ENCODE data around the gene TRIM52.
"Not testable (repeated sequence)": the region's sequence is repeated elsewhere in the genome, so short reads cannot be mapped to it uniquely, and the experiment has no call there.

TRIM52 gene

GRCh38 chr5:181260720-181261319, at the start of gene TRIM52:
TSS of gene TRIM52 (minus strand) at chr5:181261143. CDS start at chr5:181260813, 330 bp downstream.
- peak; percentile 98 for DNase-seq

- not testable (repeated sequence) for DNase-seq
These were observed 26.4 kb upstream of the TRIM52 start for GRCh38 chr5:181287331-181287730.

GRCh38 chr5:181285962-181286705, 25.2 kb upstream of the TRIM52 start:
- not testable (repeated sequence) for DNase-seq

GRCh38 chr5:181283841-181284755, 23.2 kb upstream of the TRIM52 start:
- not testable (repeated sequence) for DNase-seq

GRCh38 chr5:181283347-181283746, 22.4 kb upstream of the TRIM52 start:
- no peak for DNase-seq

- DNase-seq, result no peak
These were observed 21.9 kb upstream of the TRIM52 start for GRCh38 chr5:181282874-181283273.

- DNase-seq, result not testable (repeated sequence)
These were observed 21.5 kb upstream of the TRIM52 start for GRCh38 chr5:181282415-181282814.

- no peak for DNase-seq
These were observed 21.0 kb upstream of the TRIM52 start for GRCh38 chr5:181281984-181282316.

- DNase-seq, result no peak
These were observed 20.4 kb upstream of the TRIM52 start for GRCh38 chr5:181281077-181281983.

GRCh38 chr5:181280251-181280762, 19.4 kb upstream of the TRIM52 start:
- DNase-seq, result no peak

GRCh38 chr5:181273433-181273744, 12.4 kb upstream of the TRIM52 start:
- peak; percentile 12 for DNase-seq

- DNase-seq, result no peak
These were observed 10.1 kb upstream of the TRIM52 start for GRCh38 chr5:181271081-181271480.

- not testable (repeated sequence) for DNase-seq
These were observed 7.0 kb upstream of the TRIM52 start for GRCh38 chr5:181267907-181268306.

- DNase-seq, result not testable (repeated sequence)
These were observed 6.5 kb upstream of the TRIM52 start for GRCh38 chr5:181267291-181267904.

GRCh38 chr5:181265092-181265671, 4.2 kb upstream of the TRIM52 start:
- DNase-seq, result no peak

- no peak for DNase-seq
These were observed 2.7 kb upstream of the TRIM52 start for GRCh38 chr5:181263633-181264032.

GRCh38 chr5:181261320-181262049, 542 bp upstream of the TRIM52 start:
- DNase-seq, result peak; percentile 94

GRCh38 chr5:181259974-181260719, 796 bp downstream of the TRIM52 start:
- DNase-seq, result no peak

- DNase-seq, result no peak
These were observed 1.7 kb downstream of the TRIM52 start for GRCh38 chr5:181259283-181259682.

GRCh38 chr5:181258576-181258975, 2.4 kb downstream of the TRIM52 start:
- no peak for DNase-seq

Data from retina (tissue), 1 donor.